SU-DHL-6 (cell line): ENCODE measurements around the gene RNF144B.

ENCODE experiments used
- H2AFZ ChIP-seq: fragments of 200-600 bp; sonication (generic); 2 replicates; pipeline ENCODE4 v1.6.1; 2014; ENCODE audit warnings: low read depth, mild to moderate bottlenecking, moderate library complexity, mixed read lengths, antibody characterized with exemption, low read length; ENCODE audit not compliant: severe bottlenecking
- H3F3A ChIP-seq: fragments of 200-600 bp; shearing (Covaris generic); 2 replicates; pipeline ENCODE4 v1.6.0; 2016; ENCODE audit warnings: antibody characterized with exemption, mild to moderate bottlenecking; ENCODE audit not compliant: insufficient read depth
- H3K27ac ChIP-seq: fragments of 200-600 bp; sonication (generic); 2 replicates; pipeline ENCODE4 v1.5.1; 2016; ENCODE audit warnings: low read depth, mild to moderate bottlenecking, low read length, moderate library complexity, mixed read lengths
- H3K27me3 ChIP-seq: fragments of 200-600 bp; sonication (generic), shearing (Covaris generic); 2 replicates; pipeline ENCODE4 v1.6.0; 2014; ENCODE audit warnings: mild to moderate bottlenecking, low read length
- H3K36me3 ChIP-seq: fragments of 200-600 bp; sonication (generic); 2 replicates; pipeline ENCODE4 v1.6.1; 2014; ENCODE audit warnings: mild to moderate bottlenecking, low read length, mixed read lengths
- H3K4me2 ChIP-seq: fragments of 300-600, 200-600 bp; shearing (Covaris generic), sonication (generic); 2 replicates; pipeline ENCODE4 v1.6.0; 2014; ENCODE audit warnings: low read length, low read depth, mild to moderate bottlenecking; ENCODE audit not compliant: poor library complexity, severe bottlenecking
- H3K4me3 ChIP-seq: fragments of 200-600 bp; sonication (generic); 2 replicates; pipeline ENCODE4 v1.5.1; 2014; ENCODE audit warnings: antibody characterized with exemption, low read length, mild to moderate bottlenecking, mixed read lengths; ENCODE audit not compliant: insufficient read depth, poor library complexity, severe bottlenecking
- H3K79me2 ChIP-seq: fragments of 200-600 bp; sonication (generic); 2 replicates; pipeline ENCODE4 v1.6.1; 2014; ENCODE audit warnings: mild to moderate bottlenecking, low read length, moderate library complexity; ENCODE audit not compliant: insufficient read depth
- H3K9ac ChIP-seq: fragments of 200-600 bp; sonication (generic); 2 replicates; pipeline ENCODE4 v1.7.0; 2014; ENCODE audit warnings: mild to moderate bottlenecking, low read length
- H3K9me2 ChIP-seq: fragments of 200-600 bp; sonication (generic); replicated peaks from 2 replicates; pipeline ENCODE4 v1.6.1; 2014; ENCODE audit warnings: low read length; ENCODE audit not compliant: insufficient read depth
- H3K9me3 ChIP-seq: fragments of 200-600 bp; sonication (generic); 2 replicates; pipeline ENCODE4 v1.6.1; 2014; ENCODE audit warnings: low read length, mixed read lengths; ENCODE audit not compliant: insufficient read depth
- H4K20me1 ChIP-seq: fragments of 200-600 bp; sonication (generic); 2 replicates; pipeline ENCODE4 v1.6.1; 2014; ENCODE audit warnings: low read depth, mild to moderate bottlenecking, antibody characterized with exemption, low read length, moderate library complexity, mixed read lengths
- EZH2phosphoT487 ChIP-seq: fragments of 200-600 bp; sonication (generic), shearing (Covaris generic); conservative IDR thresholded peaks from 2 replicates; pipeline ENCODE4 v1.6.1; 2018; ENCODE audit warnings: mild to moderate bottlenecking, antibody characterized with exemption, low read length, moderate library complexity, mixed read lengths
- TF ChIP-seq, protein P1 (sequence below): fragments of 200-600 bp; sonication (generic); IDR thresholded peaks from one replicate; pipeline ENCODE4 v1.5.1; 2017; ENCODE audit warnings: antibody characterized with exemption, mild to moderate bottlenecking, low read length, moderate library complexity; ENCODE audit not compliant: insufficient read depth, poor library complexity, severe bottlenecking

The RNF144B gene

DNA sequence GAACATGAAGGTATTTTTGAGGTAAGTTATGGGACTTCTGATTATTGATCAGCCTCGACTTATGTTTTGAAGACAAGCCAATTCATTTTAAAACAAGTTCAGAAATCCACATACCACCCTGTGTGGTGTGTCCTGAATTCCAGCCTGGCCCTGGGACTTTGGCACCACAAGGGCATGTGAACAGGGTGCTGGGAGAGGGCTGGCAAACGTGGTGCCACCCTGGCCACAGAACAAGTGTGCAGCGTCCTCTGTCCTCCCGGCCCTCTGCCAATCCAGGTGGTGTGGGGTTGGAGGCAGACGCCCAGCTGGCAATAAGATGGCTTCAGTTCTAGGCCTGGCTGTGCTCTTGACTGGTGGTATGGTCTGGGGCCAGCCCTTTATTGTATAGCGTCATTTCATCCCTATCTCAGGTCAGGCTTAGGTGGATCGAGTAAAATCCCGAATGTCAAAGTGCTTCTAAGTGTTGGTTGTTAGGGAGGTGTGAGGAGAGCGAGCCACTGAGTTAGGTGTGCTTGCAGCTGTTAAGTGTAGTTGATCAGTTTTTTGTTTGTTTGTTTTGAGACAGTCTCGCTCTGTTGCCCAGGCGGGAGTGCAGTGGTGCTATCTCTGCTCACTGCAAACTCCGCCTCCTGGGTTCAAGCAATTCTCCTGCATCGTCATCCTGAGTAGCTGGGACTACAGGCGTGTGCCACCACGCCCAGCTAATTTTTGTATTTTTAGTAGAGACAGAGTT, 84.2 kb downstream of the RNF144B start:
- Histone ChIP-seq H3K4me3 (no peak overlapping the region), H3K9me2 (no peaks in the 10 kb centered on the region), H3F3A (no peaks in the 10 kb centered on the region), H2AFZ (no peak overlapping the region), H3K4me2 (no peak overlapping the region), H4K20me1 (no peaks in the 10 kb centered on the region; the same call in 1 of the 2 replicates), H3K79me2 (no peaks in the 10 kb centered on the region), H3K9me3 (no peaks in the 10 kb centered on the region), H3K27ac (no peak overlapping the region), H3K36me3 (peaks cover 8% of the 10 kb centered on the region; the same call in 1 of the 2 replicates), H3K27me3 (no peaks in the 10 kb centered on the region), H3K9ac (no peak overlapping the region)
- TF ChIP-seq, protein P1, sequence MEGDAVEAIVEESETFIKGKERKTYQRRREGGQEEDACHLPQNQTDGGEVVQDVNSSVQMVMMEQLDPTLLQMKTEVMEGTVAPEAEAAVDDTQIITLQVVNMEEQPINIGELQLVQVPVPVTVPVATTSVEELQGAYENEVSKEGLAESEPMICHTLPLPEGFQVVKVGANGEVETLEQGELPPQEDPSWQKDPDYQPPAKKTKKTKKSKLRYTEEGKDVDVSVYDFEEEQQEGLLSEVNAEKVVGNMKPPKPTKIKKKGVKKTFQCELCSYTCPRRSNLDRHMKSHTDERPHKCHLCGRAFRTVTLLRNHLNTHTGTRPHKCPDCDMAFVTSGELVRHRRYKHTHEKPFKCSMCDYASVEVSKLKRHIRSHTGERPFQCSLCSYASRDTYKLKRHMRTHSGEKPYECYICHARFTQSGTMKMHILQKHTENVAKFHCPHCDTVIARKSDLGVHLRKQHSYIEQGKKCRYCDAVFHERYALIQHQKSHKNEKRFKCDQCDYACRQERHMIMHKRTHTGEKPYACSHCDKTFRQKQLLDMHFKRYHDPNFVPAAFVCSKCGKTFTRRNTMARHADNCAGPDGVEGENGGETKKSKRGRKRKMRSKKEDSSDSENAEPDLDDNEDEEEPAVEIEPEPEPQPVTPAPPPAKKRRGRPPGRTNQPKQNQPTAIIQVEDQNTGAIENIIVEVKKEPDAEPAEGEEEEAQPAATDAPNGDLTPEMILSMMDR = no peak
- TF ChIP-seq EZH2phosphoT487 = no peak

DNA sequence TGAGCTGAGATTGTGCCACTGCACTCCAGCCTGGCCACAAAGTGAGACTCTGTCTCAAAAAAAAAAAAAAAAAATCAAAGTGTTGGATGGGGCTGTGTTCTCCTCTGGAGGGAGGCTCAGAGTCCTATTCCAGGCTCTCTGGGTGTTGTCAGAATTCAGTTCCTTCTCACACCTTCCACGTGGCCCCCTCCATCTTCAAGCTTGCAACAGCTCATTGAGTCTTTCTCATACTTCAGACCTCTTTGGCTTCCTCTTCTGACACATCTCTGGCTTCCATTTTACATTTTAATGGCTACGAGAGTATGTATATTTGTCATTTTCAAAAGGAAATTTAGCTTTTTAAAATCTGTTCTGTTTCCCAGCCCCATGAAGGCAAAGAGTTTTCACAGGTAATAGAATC, 85.8 kb downstream of the RNF144B start:
- no peaks in the 10 kb centered on the region for H3K79me2 ChIP-seq
- H3K4me2 ChIP-seq = no peak overlapping the region
- no peak overlapping the region for H2AFZ ChIP-seq
- no peaks in the 10 kb centered on the region for H3K9me3 ChIP-seq
- no peak for TF ChIP-seq EZH2phosphoT487
- TF ChIP-seq, protein P1 = no peak
- no peak overlapping the region for H3K9ac ChIP-seq
- no peaks in the 10 kb centered on the region for H3K27me3 ChIP-seq
- H3K9me2 ChIP-seq = no peaks in the 10 kb centered on the region
- H3F3A ChIP-seq = no peaks in the 10 kb centered on the region
- peaks cover 3% of the 10 kb centered on the region; the same call in 1 of the 2 replicates for H3K36me3 ChIP-seq
- H4K20me1 ChIP-seq = no peaks in the 10 kb centered on the region; the same call in 1 of the 2 replicates
- no peak overlapping the region for H3K4me3 ChIP-seq
- no peak overlapping the region for H3K27ac ChIP-seq

DNA sequence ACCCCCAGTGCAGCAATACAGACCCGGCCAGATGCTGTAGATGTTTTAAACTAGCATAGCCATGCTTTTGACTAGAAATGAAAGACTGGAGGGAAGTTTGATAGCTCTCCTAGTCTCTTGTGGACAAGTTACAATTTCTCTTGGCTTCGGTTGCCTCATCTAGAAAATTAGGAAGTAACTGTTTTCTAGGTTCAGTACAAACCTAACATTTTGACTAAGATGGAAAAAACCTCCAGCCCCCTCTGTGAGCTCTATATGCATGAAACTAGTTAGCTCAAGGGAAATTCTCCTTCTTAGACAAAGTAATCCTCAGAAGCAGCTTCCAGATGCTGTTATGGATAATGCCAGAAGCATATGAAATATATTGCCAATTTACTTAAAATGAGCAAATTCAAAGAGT, 86.6 kb downstream of the RNF144B start:
- Histone ChIP-seq H3K36me3 (no peaks in the 10 kb centered on the region), H2AFZ (no peak overlapping the region), H4K20me1 (no peaks in the 10 kb centered on the region; the same call in 1 of the 2 replicates), H3K4me2 (no peak overlapping the region), H3K4me3 (no peak overlapping the region), H3K79me2 (no peaks in the 10 kb centered on the region), H3K9me2 (no peaks in the 10 kb centered on the region), H3K9me3 (no peaks in the 10 kb centered on the region), H3K9ac (no peak overlapping the region), H3K27ac (no peak overlapping the region), H3F3A (no peaks in the 10 kb centered on the region), H3K27me3 (no peaks in the 10 kb centered on the region)
- TF ChIP-seq, protein P1 = no peak
- no peak for TF ChIP-seq EZH2phosphoT487
